ENCODE measurements around the gene CCDC40.
"Not testable (repeated sequence)": the region's sequence is repeated elsewhere in the genome, so short reads cannot be mapped to it uniquely, and the experiment has no call there.

The CCDC40 gene

DNA sequence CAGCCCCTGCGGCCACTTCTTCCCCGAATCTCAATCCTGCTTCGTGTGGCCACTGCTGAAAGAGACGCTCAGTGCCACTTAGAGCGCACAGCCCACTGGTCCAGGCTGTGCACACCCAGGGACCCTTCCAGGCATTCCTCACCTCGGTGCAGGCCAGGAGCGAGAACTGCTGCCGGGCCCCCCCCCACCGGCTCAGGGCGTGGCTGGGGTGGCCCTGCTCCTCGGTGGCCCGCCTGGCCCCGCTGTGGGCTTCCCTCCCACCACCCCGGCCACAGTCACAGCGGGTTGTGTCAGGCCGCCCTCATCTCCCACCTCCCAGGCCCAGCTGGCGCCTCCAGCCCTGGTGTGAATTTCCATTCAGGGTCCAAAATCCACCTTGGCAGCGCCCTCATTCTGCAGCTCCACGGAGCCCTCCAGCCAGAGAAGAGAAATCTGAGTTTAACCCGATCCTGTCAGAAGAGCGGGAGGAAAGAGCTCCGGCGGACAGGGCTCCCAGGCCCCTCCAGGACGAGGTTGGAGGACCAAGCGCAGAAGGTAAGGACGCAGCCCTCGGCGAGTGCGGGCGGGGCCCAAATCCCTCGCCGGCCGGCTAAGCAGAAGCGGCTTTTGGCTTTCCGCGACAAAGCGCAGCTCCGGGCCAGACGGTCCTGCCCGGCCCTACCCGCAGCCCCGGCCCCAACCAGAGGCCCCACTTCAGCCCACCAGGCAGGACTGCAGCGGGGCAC, 12.8 kb upstream of the CCDC40 start:
- no peak for DNase-seq

DNA sequence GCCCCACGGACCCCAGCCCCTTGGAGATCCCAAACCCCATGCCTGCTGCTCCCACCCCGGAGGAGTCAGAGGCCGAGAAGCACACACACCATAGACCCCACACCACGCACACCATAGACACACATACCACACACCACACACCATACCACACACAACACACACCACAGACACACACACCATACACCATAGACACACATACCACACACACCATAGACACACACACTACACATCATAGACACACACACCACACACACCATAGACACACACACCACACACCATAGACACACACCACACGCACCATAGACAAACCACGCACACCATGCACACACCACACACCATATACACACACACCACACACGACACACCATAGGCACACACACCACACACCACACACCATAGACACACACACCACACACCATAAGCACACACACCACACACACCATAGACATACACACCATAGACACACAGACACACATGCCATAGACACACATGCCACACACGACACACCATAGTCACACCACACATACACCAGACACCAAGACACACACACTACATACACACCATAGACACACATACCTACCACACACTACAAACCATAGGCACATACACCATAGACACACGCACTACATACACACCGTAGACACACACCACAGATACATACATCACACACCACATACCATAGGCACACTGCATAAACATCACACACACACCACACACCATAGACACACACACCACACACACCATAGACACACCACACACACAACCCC, 12.1 kb upstream of the CCDC40 start:
- DNase-seq, result no peak

DNA sequence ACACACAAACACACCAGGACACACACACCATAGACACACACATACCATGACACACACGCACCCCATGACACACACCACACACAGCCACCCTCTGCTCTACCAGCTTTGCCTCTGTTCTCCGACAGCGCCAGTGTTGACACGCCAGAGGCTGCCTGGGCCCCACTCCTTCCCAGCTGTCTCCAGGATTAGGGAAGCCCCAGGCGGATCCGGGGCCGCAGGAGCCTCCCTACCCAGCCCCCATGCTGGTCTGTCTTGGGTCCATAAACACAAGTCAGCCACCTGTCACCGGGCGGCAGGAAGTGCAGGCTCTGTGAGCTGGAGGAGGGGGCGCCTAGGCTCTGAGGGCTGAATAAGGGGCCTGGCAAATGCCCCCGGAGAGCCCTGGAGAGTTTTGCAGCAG, 11.3 kb upstream of the CCDC40 start:
- DNase-seq, result peak; percentile 89

DNA sequence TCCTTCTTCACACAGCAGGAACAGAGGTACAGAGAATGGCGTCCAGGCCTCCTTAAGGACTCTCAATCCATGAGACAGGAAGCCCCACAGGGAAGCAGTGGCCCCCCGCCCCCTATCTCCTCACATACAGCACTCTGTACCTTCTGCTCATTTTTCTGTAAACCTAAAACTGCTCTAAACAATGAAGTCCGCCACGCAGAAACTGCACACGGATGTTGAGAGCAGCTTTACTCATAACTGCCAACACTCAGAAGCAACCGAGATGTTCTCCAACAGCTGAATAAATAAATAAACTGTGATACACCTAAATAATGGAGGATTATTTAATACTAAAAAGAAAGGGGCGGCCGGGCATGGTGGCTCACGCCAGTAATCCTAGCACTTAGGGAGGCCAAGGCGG, 10.6 kb upstream of the CCDC40 start:
- DNase-seq, result no peak

GRCh38 chr17:80026359-80027042, 9.9 kb upstream of the CCDC40 start:
- DNase-seq, result no peak

- DNase-seq, result no peak
Observed at GRCh38 chr17:80027043-80027435, 9.4 kb upstream of the CCDC40 start.

DNA sequence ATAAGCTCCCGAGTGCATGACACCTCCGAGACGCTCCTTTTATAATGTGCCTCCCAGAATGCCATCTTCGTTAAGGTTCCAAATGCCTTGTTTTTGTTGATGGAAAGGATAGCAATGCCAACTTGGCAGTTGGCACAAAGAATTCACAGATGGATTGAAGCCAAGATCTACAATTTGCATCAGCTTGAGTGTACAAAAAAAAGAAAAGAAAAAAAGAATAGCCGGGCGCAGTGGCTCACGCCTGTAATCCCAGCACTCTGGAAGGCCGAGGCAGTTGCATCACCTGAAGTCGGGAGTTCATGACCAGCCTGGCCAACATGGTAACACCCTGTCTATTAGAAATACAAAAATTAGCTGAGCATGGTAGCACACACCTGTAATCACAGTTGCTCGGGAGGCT, 8.4 kb upstream of the CCDC40 start:
- DNase-seq, result no peak

DNA sequence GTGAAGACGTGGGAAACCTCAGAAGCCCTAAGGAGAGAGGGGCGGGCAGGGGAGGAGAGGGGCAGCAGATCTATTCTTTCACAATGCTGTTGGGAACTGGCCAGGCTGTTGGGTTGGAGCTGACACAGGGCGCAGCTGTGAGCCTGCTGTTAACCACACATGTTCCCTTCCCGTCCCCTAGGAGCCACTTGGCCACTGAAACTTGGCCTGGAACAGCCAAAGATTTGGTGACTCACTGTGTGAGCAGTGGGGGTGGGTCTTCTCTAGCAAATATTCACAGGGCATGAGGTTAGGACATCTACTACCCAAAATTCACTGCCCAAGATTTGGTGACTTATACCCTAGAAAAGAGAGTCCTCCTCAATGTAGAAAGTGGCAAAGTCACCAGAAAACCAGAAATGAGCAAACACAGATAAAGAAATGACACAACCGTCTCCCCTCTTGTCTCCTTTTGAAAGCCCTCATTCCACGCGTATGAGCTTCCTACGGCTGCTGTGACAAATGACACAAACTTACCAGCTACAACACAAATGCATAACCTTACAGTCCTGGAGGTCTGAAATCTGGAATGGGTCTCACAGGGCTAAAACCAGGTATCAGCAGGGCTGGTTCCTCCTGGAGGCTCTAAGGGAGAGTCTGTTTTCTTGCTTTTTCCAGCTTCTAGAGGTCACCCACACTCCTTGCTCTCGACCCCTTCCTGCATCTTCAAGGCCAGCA, 7.0 kb upstream of the CCDC40 start:
- DNase-seq, result no peak

DNA sequence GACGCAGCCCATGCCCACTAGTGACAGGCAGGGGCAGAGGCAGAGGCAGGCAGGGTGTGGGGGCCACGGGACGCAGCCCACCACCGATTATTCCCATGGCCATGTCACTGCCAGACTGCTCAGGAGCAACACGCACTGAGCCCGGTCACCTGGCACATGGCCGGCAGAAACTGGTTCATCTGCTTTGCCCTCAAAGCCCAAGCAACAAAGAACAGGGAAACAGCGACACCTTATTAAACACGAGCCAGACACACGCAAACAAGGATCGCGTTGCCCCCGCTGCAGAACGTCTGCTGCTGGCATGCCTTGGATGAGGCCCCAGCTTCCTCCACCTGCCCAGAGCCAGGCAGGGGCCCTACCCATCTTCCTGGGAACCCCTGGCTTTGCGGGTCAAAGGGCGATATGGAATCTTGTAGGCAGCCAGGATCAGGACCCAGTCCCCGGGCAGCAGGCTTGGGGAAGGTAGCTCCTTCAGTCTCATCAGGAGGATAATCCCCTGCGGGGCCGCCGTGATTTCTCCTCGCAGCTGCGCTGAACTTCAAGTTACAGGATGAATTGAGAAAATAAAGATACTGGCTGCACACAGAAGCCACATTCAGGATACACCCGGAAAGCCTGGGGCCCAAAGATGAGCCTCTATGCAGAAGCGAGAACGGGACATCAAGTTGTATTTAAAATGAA, 5.6 kb upstream of the CCDC40 start:
- DNase-seq, result peak; percentile 33

DNA sequence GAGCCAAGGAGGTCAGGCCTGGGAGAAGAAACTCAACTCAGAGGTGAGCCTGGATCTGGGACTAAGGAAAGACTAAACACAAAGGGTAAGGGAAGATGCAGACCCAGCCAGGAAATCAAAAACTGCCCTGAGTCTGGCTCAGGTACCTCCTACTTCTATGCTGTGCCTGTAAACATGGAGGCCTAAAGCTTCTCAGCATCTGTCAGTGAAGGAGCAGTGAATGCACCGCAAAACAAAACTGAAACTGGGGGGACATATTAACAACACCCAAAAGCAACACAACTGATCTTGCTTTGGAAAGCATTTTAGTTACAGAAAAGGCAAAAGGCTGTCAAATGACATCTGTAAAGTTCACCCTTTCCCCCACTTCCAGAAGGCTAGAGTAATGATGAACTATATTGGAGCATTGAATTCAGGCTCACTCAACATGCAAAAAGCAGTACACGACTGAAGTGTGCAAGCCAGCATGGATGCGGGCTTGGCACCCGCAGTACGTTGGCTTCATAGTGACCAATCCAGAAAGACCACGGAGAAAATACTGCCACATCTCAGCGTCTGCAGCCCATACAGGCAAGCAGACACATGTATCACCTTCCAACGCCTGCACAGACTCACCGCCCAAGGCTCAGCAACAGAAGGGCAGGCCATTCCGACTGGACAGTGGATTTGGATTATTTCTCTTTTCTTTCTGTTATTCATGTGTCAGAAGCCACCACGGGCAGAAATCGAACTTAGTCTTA, 4.6 kb upstream of the CCDC40 start:
- no peak for DNase-seq

- DNase-seq, result no peak
Observed at GRCh38 chr17:80032614-80033171, 3.7 kb upstream of the CCDC40 start.

- DNase-seq, result no peak
Observed at GRCh38 chr17:80033840-80034239, 2.6 kb upstream of the CCDC40 start.

DNA sequence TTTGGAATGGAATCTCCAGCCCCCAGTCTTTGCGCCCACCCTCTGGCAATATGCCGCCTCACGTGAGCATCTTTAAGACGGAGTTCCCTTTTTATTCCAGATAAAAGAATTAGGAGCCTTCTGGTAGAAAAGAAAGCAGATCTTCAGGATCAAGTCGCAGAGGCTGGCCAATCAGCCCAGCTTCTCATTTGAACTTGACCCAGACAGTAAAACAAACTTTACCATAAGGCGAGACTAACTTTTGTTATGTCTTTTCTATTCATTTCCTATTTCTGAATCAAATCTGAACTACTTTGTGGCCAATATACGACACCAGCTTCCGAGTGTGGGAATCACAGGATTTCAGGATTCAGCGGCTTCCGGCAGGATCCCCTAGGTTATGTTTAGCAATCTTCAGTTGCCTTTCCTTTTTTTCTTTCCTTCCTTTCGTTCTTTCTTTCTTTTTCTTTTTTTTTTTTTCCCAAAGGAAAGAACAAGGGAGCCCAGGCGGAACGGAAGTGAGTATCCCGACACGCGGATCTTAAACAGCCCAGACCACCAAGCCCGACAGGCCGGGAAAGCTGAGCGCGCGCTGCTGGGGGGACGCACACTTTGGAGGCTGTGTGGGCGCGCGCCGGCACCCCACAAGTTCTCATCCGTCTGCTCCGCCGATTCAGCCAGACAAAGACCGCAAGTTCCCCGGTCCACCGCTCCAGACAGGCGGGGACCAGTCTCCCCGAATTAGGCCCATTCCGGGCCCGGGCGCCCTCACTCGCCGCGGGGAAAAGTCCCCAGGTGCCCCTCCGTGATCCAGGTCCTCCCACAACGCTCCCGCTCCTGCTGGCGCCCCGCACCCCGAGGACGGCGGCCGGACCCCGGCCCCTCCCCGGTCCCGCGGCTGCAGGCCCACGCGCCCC, 1.4 kb upstream of the CCDC40 start:
- DNase-seq, result peak; percentile 17

DNA sequence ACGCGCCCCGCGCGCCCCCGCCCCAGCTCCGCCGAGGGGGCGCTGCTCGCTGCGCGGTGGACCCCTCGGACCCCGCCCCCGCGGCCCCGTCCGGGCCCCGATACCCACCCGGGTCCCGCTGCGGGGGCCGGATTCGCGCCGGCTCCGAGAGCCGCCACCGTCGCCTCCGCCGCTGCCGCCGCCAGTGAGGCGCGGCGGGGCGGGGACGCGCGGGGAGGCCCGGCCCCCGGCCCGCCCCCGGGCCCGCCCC, 830 bp upstream of the CCDC40 start, which contains the start of gene TBC1D16:
TBC1D16 (minus strand) TSS at position 186 of the 250 bp plus-strand sequence. CDS start 22,325 bp downstream, outside the sequence.
- DNase-seq, result no peak

GRCh38 chr17:80036715-80037477, 454 bp downstream of the CCDC40 start:
- peak; percentile 90 for DNase-seq

DNA sequence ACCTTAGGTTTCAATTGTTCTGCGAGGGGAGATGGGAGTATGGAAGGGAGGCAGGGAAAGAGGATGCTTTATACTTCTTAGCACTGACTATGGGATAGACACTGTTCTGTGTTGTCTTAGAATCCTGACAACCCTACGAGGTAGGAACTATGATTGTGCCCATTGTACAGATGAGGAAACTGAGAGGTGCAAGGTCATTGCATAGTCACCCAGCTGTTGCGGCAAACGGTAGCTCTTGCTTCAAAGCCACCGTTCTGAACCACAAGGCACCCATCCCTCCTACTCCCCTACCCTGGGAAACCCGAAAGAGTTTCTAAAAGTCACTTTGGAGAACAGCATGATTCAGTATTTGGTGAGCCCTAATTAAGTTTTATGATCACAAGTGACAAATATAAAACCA, 7.5 kb downstream of the CCDC40 start:
- no peak for DNase-seq

DNA sequence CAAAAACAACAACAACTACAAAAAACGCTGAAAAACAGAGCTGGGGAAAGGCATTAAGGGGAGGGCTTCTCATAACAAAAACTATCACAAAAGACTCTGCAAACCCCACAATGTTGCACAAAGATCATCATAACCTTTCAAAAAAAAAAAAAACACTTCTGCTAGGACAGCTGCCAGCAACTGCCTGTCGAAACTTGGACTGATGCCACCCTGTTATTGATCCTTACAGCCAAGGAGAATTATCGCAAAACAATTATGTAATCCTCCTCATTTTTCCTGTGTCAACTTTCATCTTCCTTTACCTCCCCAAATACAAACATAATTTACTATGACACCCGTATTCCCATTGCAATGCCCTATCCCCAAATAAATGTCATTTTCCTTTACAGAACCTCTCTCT, 9.3 kb downstream of the CCDC40 start:
- DNase-seq, result peak; percentile 90

DNA sequence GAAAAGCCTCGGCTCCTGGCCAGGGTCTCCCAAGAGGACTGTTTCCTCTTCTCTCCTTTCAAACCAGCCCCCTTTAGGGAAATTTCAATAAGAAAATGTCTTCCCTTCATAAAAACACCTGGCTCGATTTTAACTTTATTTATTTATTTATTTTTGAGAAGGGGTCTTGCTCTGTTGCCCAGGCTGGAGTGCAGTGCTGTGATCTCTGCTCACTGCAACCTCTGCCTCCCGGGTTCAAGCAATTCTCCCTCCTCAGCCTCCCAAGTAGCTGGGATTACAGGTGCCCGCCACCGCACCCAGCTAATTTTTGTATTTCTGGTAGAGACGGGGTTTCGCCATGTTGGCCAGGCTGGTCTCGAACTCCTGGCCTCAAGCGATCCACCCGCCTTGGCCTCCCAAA, 10.3 kb downstream of the CCDC40 start:
- DNase-seq, result not testable (repeated sequence)

GRCh38 chr17:80047176-80047575, 10.7 kb downstream of the CCDC40 start:
- peak; percentile 96 for DNase-seq

DNA sequence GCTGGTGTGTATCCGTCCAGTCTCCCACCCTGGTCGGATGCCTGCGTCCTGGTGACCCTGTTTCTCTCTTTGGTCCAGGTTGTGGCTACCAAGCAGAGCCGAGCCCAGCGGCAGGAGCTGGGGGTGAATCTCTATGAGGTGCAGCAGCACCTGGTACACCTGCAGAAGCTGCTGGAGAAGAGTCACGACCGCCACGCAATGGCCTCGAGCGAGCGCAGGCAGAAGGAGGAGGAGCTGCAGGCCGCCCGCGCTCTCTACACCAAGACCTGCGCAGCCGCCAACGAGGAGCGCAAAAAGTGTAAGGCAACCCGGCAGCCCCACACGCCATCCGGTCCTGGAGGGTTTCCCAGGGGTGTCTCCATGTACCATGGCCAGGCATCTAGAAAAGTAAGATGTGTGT, 13.5 kb downstream of the CCDC40 start:
- no peak for DNase-seq
